ENCODE results near the gene UNC13C. TPM values are rescaled to one million over a fixed set of nuclear protein-coding genes. Genes with fewer than 3 reads are reported as not detected.

UNC13C gene
- polyA plus RNA-seq, 1 of the 3 experiments (the other 2 are of a cell fraction), result not detected

- no peak overlapping the region for H3K9ac ChIP-seq
- no peaks in the 10 kb centered on the region for H3K9me2 ChIP-seq
- no peaks in the 10 kb centered on the region for H3K27me3 ChIP-seq (ENCODE audit: insufficient read depth)
- H3K4me2 ChIP-seq, result no peak overlapping the region
- H3K79me2 ChIP-seq (ENCODE audit: insufficient read depth), result no peaks in the 10 kb centered on the region
- no peaks in the 10 kb centered on the region for H3K36me3 ChIP-seq (replicated peaks in 1 of 2; ENCODE audit: control insufficient read depth in 1 of 2, insufficient read depth in 2 of 2, low read length in 1 of 2)
- CTCF ChIA-PET, result interaction anchor here (3.7 kb wide), 1 partner anchor 11 kb away, joined by 22 read pairs; no protein-coding TSS in a partner anchor
- TF ChIP-seq MEF2A (IDR thresholded peaks at IDR 0.05; ENCODE audit: borderline replicate concordance, low read depth) (no peak), USF1 (IDR thresholded peaks at IDR 0.05; ENCODE audit: borderline replicate concordance, low read depth) (no peak), EP300 (IDR thresholded peaks at IDR 0.05; ENCODE audit: borderline replicate concordance in 1 of 2, low read depth in 1 of 2, low read length in 1 of 2) (no peak), RXRA (IDR thresholded peaks at IDR 0.05; ENCODE audit: borderline replicate concordance, low read depth) (no peak), SMC3 (IDR thresholded peaks at IDR 0.05; ENCODE audit: low read depth, low read length) (no peak), JUND (IDR thresholded peaks at IDR 0.05) (no peak), RCOR1 (IDR thresholded peaks at IDR 0.05; ENCODE audit: low read length) (no peak), TAF1 (IDR thresholded peaks at IDR 0.05; ENCODE audit: borderline replicate concordance, low read depth, low read length) (no peak), FOXM1 (IDR thresholded peaks at IDR 0.05; ENCODE audit: low read depth) (no peak), IRF3 (IDR thresholded peaks at IDR 0.05; ENCODE audit: low read depth, low read length) (no peak)
- peaks cover 0 to 8% of the 10 kb centered on the region in 2 experiments; a peak in 1 of 4 replicates for H3K4me1 ChIP-seq (ENCODE audit: control insufficient read depth in 1 of 2, insufficient read depth in 2 of 2, low read depth in 1 of 2, low read length in 1 of 2)
- no peaks in the 10 kb centered on the region for H3K9me3 ChIP-seq
- POLR2A ChIA-PET, result no interaction called here
- H3K27ac ChIP-seq (ENCODE audit: low read depth in 2 of 2, low read length in 1 of 2), result no peak overlapping the region
- no peaks in the 10 kb centered on the region for H3F3A ChIP-seq (replicated peaks; ENCODE audit: insufficient read depth)
- no peak overlapping the region for H3K4me3 ChIP-seq (ENCODE audit: low read depth in 2 of 2, low read length in 1 of 2)
- 9% methylated on average over 2 of the region's 2 CpGs for WGBS (ENCODE audit: low lambda C conversion rate)
- no peak overlapping the region for H2AFZ ChIP-seq (ENCODE audit: low read depth)
- no peaks in the 10 kb centered on the region for H4K20me1 ChIP-seq (ENCODE audit: insufficient read depth)
- no peak for DNase-seq
Measured at GRCh38 chr15:53974121-53974520, 4.1 kb upstream of the UNC13C start.

GRCh38 chr15:53974813-53975212, 3.4 kb upstream of the UNC13C start:
- no peaks in the 10 kb centered on the region for H3K36me3 ChIP-seq (replicated peaks in 1 of 2; ENCODE audit: control insufficient read depth in 1 of 2, insufficient read depth in 2 of 2, low read length in 1 of 2)
- H3K9me3 ChIP-seq, result no peaks in the 10 kb centered on the region
- 23% methylated on average over 3 of the region's 3 CpGs for WGBS (ENCODE audit: low lambda C conversion rate)
- H3K79me2 ChIP-seq (ENCODE audit: insufficient read depth), result no peaks in the 10 kb centered on the region
- no peak overlapping the region for H3K27ac ChIP-seq (ENCODE audit: low read depth in 2 of 2, low read length in 1 of 2)
- no peak overlapping the region for H2AFZ ChIP-seq (ENCODE audit: low read depth)
- no peaks in the 10 kb centered on the region for H3K9me2 ChIP-seq
- no peaks in the 10 kb centered on the region for H4K20me1 ChIP-seq (ENCODE audit: insufficient read depth)
- ChIA-PET POLR2A (no interaction called here), CTCF (interaction anchor here (0.9 to 3.7 kb wide), 5 partner anchors 12 to 163 kb away, joined by 3 to 22 read pairs (median 4); no protein-coding TSS in a partner anchor)
- no peak overlapping the region for H3K4me3 ChIP-seq (ENCODE audit: low read depth in 2 of 2, low read length in 1 of 2)
- DNase-seq, result no peak
- no peak overlapping the region for H3K4me2 ChIP-seq
- H3F3A ChIP-seq (replicated peaks; ENCODE audit: insufficient read depth), result no peaks in the 10 kb centered on the region
- H3K4me1 ChIP-seq (ENCODE audit: control insufficient read depth in 1 of 2, insufficient read depth in 2 of 2, low read depth in 1 of 2, low read length in 1 of 2), result peaks cover 0 to 8% of the 10 kb centered on the region in 2 experiments; a peak in 1 of 4 replicates
- no peaks in the 10 kb centered on the region for H3K27me3 ChIP-seq (ENCODE audit: insufficient read depth)
- no peak overlapping the region for H3K9ac ChIP-seq
- no peak for TF ChIP-seq NFIC (IDR thresholded peaks at IDR 0.05; ENCODE audit: borderline replicate concordance)
- TF ChIP-seq NRF1 (IDR thresholded peaks at IDR 0.05; ENCODE audit: low read depth, low read length), result no peak
- TF ChIP-seq POLR2AphosphoS5 (IDR thresholded peaks at IDR 0.05; ENCODE audit: low read depth, low read length), result no peak
- TF ChIP-seq USF1 (IDR thresholded peaks at IDR 0.05; ENCODE audit: borderline replicate concordance, low read depth), result no peak
- no peak for TF ChIP-seq CHD2 (IDR thresholded peaks at IDR 0.05; ENCODE audit: low read length, partially characterized antibody)
- no peak for TF ChIP-seq GABPA (IDR thresholded peaks at IDR 0.05; ENCODE audit: low read depth)
- TF ChIP-seq YY1 (IDR thresholded peaks at IDR 0.05; ENCODE audit: low read depth), result no peak
- TF ChIP-seq JUND (IDR thresholded peaks at IDR 0.05), result no peak
- TF ChIP-seq IRF3 (IDR thresholded peaks at IDR 0.05; ENCODE audit: low read depth, low read length), result no peak
- TF ChIP-seq RCOR1 (IDR thresholded peaks at IDR 0.05; ENCODE audit: low read length), result no peak
- no peak for TF ChIP-seq FOXJ3 (CRISPR knock-in tag; IDR thresholded peaks at IDR 0.05)
- no peak for TF ChIP-seq FOSL2 (IDR thresholded peaks at IDR 0.05; ENCODE audit: borderline replicate concordance, low read depth)
- TF ChIP-seq RXRA (IDR thresholded peaks at IDR 0.05; ENCODE audit: borderline replicate concordance, low read depth), result no peak
- TF ChIP-seq, protein P1, sequence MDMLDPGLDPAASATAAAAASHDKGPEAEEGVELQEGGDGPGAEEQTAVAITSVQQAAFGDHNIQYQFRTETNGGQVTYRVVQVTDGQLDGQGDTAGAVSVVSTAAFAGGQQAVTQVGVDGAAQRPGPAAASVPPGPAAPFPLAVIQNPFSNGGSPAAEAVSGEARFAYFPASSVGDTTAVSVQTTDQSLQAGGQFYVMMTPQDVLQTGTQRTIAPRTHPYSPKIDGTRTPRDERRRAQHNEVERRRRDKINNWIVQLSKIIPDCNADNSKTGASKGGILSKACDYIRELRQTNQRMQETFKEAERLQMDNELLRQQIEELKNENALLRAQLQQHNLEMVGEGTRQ (IDR thresholded peaks at IDR 0.05; ENCODE audit: borderline replicate concordance, low read depth, low read length), result no peak
- TF ChIP-seq ELF1 (IDR thresholded peaks at IDR 0.05), result no peak
- no peak for TF ChIP-seq SIN3A (IDR thresholded peaks at IDR 0.05; ENCODE audit: borderline replicate concordance, low read depth, low read length)
- TF ChIP-seq EP300 (IDR thresholded peaks at IDR 0.05; ENCODE audit: borderline replicate concordance in 1 of 2, low read depth in 1 of 2, low read length in 1 of 2), result no peak
- TF ChIP-seq, protein P2, sequence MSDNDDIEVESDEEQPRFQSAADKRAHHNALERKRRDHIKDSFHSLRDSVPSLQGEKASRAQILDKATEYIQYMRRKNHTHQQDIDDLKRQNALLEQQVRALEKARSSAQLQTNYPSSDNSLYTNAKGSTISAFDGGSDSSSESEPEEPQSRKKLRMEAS (IDR thresholded peaks at IDR 0.05; ENCODE audit: low read depth), result no peak
